Measurements from ENCODE around the gene SLC22A14.

DNA sequence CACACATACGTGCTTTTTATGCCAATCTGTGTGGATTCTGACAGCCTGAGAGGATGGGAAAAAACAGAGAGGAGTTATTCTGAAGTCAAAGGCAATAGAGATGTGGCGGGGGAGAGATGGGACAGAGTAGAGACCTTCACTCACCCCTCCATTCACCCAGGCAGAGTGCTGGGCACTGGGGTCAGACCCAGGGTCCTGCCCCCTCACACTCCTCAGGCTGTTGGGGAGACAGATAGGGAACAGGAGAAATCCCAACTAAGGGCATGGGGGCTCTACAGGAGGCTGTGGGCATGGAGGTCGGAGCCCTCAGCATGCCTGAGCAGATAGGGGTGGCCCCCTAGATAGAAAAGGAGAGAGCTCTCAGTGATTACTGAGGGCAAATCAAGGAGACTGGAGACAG lies 30.3 kb downstream of the SLC22A14 start:
- TF ChIP-seq TAF1 (IDR thresholded peaks at IDR 0.05; ENCODE audit: borderline replicate concordance, low read depth, low read length): no peak
- TF ChIP-seq POLR2AphosphoS5 (IDR thresholded peaks at IDR 0.05; ENCODE audit: low read depth, low read length): no peak
- TF ChIP-seq POLR2A (IDR thresholded peaks at IDR 0.05; ENCODE audit: low read depth, low read length): no peak

Data from GM12892 (cell line).